Stimulated activated CD8-positive, alpha-beta memory T cell treated with anti-CD3 and anti-CD28 coated beads, Interleukin-4, amount 100 ng/mL, for 4 hours (primary cell): ENCODE data around the gene PRRT3.
"Not testable (repeated sequence)": the region's sequence is repeated elsewhere in the genome, so short reads cannot be mapped to it uniquely, and the experiment has no call there.

ENCODE experiments used
- DNase-seq, 2 donors: peaks; one replicate each; pipeline ENCODE4 v3.0.0-alpha.2; 2020; ENCODE audit warnings: low read depth in 2 of 2, low spot score in 1 of 2

The PRRT3 gene

GRCh38 chr3:9899289-9899791 is 52.9 kb downstream of the PRRT3 start:
- DNase-seq: no peak

- no peak for DNase-seq
These were observed 53.6 kb downstream of the PRRT3 start for GRCh38 chr3:9898467-9899241.

- no peak for DNase-seq
These were observed 54.5 kb downstream of the PRRT3 start for GRCh38 chr3:9897408-9898372.

GRCh38 chr3:9896755-9897407 is 55.3 kb downstream of the PRRT3 start:
- not testable (repeated sequence) for DNase-seq

- not testable (repeated sequence) for DNase-seq
These were observed 56.5 kb downstream of the PRRT3 start for GRCh38 chr3:9895715-9896114.
